ENCODE results near the gene N4BP2L2. TPM values are rescaled to one million over a fixed set of nuclear protein-coding genes. Genes with fewer than 3 reads are reported as not detected.

Gene N4BP2L2
- total and polyA plus RNA-seq, 4 donors, result 85.9 to 187 (median 139) TPM

DNA sequence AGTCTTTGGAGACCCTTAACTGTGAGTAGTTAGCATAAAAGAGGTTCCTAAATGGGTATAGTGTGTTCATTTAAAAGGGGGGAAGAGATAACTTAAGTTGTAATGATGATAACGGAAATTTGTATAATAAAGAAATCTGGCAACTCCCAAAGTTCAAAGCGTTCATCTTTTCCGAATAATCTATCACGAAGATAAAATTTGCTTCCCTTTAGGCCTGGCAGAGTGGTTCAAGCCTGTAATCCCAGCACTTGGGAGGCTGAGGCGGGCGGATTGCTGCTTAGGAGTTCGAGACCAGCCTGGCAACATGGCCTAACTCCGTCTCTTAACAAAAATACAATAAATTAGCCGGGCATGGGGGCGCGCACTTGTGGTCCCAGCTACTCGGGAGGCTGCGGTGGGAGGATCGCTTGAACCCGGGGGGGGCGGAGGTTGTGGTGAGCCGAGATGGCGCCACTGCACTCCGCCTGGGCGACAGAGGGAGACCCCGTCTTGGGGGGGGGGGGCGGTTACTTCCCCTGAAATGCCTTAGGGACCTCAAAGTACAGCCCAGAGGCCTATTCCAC lies 934 bp downstream of the N4BP2L2 start:
- 35% methylated on average over 12 of the region's 22 CpGs for WGBS (ENCODE audit: insufficient coverage)
- H3K4me3 ChIP-seq (ENCODE audit: low read depth, low read length), result peak overlapping the region; percentile 99
- no peaks in the 10 kb centered on the region for H3K9me3 ChIP-seq (ENCODE audit: control insufficient read depth, insufficient read depth, low read length)
- peak in 2 of 6 donors; percentile 1 to 86 for DNase-seq (ENCODE audit: low read depth in 4 of 6, low spot score in 6 of 6)
- no peaks in the 10 kb centered on the region for H3K27me3 ChIP-seq (ENCODE audit: control insufficient read depth, insufficient read depth, low read length)
- H3K27ac ChIP-seq (ENCODE audit: low read depth, low read length), result peak overlapping the region; percentile 89
- no peaks in the 10 kb centered on the region for H3K36me3 ChIP-seq (ENCODE audit: control insufficient read depth, insufficient read depth, low read length)
- peaks cover 6% of the 10 kb centered on the region for H3K4me1 ChIP-seq (ENCODE audit: control insufficient read depth, insufficient read depth, low read length)

DNA sequence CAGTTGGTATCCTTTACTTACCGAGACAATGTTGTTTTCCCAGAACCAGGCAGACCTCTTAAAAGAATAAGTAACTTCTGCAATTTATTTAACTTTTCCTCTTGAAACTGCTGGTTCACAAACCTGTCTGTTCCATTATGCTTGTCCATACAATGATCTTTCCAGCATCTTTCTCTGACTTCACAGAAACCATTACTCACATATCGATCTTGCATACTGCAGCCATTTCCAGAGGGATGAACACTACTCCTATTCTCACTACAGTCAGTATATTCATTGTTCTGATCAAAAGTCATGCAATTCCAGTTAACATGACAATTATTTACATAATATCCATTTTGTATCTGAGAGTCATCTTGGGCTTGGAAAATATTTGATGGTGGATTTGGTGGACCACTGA lies 2.8 kb downstream of the N4BP2L2 start:
- Histone ChIP-seq H3K27ac (ENCODE audit: low read depth, low read length) (no peak overlapping the region), H3K27me3 (ENCODE audit: control insufficient read depth, insufficient read depth, low read length) (no peaks in the 10 kb centered on the region), H3K9me3 (ENCODE audit: control insufficient read depth, insufficient read depth, low read length) (no peaks in the 10 kb centered on the region), H3K4me3 (ENCODE audit: low read depth, low read length) (no peak overlapping the region), H3K36me3 (ENCODE audit: control insufficient read depth, insufficient read depth, low read length) (peaks cover 2% of the 10 kb centered on the region), H3K4me1 (ENCODE audit: control insufficient read depth, insufficient read depth, low read length) (peaks cover 6% of the 10 kb centered on the region)
- DNase-seq (ENCODE audit: low read depth in 4 of 6, low spot score in 6 of 6), result no peak
- WGBS (ENCODE audit: insufficient coverage), result 100% methylated on average over 2 of the region's 2 CpGs

DNA sequence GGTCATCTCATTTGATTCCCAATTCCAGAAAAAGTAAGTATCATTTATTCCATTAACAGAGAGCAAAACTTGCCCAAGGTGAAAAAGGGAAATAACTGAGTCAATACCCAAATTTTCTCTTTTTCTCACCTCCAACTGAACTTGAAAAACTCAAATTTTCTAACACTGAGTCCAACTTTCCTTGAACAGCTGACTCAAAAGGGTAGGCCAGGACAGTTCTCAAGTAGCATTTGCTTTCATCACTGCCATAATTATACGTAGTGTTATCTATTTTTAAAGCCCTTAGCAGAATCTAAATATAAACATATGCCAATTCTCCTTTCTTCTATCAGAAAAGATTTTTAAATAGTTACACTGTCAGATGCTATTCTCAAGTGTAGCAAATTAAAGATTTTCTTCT lies 3.5 kb downstream of the N4BP2L2 start:
- WGBS (ENCODE audit: insufficient coverage), result no CpG with 5 or more reads among the region's 1 CpG
- DNase-seq (ENCODE audit: low read depth in 4 of 6, low spot score in 6 of 6), result no peak
- Histone ChIP-seq H3K4me3 (ENCODE audit: low read depth, low read length) (no peak overlapping the region), H3K36me3 (ENCODE audit: control insufficient read depth, insufficient read depth, low read length) (peaks cover 2% of the 10 kb centered on the region), H3K4me1 (ENCODE audit: control insufficient read depth, insufficient read depth, low read length) (peaks cover 6% of the 10 kb centered on the region), H3K27me3 (ENCODE audit: control insufficient read depth, insufficient read depth, low read length) (no peaks in the 10 kb centered on the region), H3K9me3 (ENCODE audit: control insufficient read depth, insufficient read depth, low read length) (no peaks in the 10 kb centered on the region), H3K27ac (ENCODE audit: low read depth, low read length) (no peak overlapping the region)

DNA sequence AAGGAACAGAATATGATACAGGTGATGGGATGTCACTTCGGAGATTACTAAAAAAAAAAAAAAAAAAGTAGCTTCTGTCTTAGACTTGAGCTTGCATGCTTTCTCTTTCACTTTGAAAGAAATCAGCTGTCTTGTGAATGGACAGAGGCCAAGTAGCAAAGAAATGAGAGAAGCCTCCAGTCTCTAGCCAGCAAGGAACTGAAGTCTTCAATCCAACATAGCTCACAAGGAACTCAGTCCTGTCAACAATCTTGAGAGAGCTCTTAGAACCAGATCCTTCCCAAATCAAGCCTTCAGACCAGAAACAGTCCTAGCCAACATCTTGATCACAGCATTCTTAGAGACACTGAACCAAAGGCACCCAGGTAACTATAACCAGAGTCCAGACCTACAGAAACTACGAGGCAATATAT lies 7.7 kb downstream of the N4BP2L2 start:
- no peaks in the 10 kb centered on the region for H3K4me1 ChIP-seq (ENCODE audit: control insufficient read depth, insufficient read depth, low read length)
- no peak overlapping the region for H3K4me3 ChIP-seq (ENCODE audit: low read depth, low read length)
- peak in 3 of 6 donors; percentile 13 to 69 (median 14) for DNase-seq (ENCODE audit: low read depth in 4 of 6, low spot score in 6 of 6)
- WGBS (ENCODE audit: insufficient coverage), result no CpG with 5 or more reads among the region's 2 CpGs
- no peaks in the 10 kb centered on the region for H3K9me3 ChIP-seq (ENCODE audit: control insufficient read depth, insufficient read depth, low read length)
- no peaks in the 10 kb centered on the region for H3K27me3 ChIP-seq (ENCODE audit: control insufficient read depth, insufficient read depth, low read length)
- peaks cover 2% of the 10 kb centered on the region for H3K36me3 ChIP-seq (ENCODE audit: control insufficient read depth, insufficient read depth, low read length)
- no peak overlapping the region for H3K27ac ChIP-seq (ENCODE audit: low read depth, low read length)

DNA sequence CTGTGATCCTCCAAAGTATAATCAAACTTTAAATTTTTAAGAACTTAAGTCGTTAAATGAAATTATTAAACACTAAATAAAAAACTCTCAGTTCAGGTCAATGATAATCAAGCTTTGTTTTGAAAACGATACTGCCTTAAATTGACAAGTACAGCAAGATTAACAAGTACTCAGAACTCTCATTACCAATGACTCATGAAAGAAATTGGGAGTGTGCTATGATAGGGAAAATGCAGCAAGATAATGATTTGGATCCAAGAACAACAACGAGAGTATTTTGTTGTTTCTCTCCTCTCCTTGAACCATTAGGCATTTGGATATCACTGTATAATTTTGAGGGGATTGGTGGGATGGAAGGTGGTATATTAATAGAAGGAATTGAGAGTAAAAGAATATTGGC lies 10.2 kb downstream of the N4BP2L2 start:
- no peak overlapping the region for H3K27ac ChIP-seq (ENCODE audit: low read depth, low read length)
- peaks cover 2% of the 10 kb centered on the region for H3K36me3 ChIP-seq (ENCODE audit: control insufficient read depth, insufficient read depth, low read length)
- no peaks in the 10 kb centered on the region for H3K4me1 ChIP-seq (ENCODE audit: control insufficient read depth, insufficient read depth, low read length)
- WGBS (ENCODE audit: insufficient coverage), result no CpG with 5 or more reads among the region's 3 CpGs
- H3K9me3 ChIP-seq (ENCODE audit: control insufficient read depth, insufficient read depth, low read length), result no peaks in the 10 kb centered on the region
- no peaks in the 10 kb centered on the region for H3K27me3 ChIP-seq (ENCODE audit: control insufficient read depth, insufficient read depth, low read length)
- no peak overlapping the region for H3K4me3 ChIP-seq (ENCODE audit: low read depth, low read length)
- DNase-seq (ENCODE audit: low read depth in 4 of 6, low spot score in 6 of 6), result no peak

DNA sequence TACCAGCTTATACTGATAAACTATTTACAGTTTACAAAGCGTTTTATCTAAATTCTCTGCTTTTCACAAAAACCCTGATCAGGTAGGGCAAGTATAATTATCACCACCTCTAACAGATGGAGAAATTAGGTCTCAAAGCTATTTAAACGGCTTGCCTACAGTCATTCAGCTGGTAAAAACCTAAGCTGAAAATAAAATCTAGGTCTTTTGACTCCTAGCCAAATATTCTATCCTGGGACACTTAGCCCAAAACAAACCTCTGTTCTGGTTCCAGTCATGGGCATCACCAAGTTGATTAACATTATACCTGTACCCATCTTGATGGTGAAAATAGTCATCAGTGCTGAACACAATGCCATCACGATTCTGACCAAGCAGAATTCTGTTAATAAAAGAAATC lies 11.4 kb downstream of the N4BP2L2 start:
- Histone ChIP-seq H3K36me3 (ENCODE audit: control insufficient read depth, insufficient read depth, low read length) (peaks cover 2% of the 10 kb centered on the region), H3K27me3 (ENCODE audit: control insufficient read depth, insufficient read depth, low read length) (no peaks in the 10 kb centered on the region), H3K4me1 (ENCODE audit: control insufficient read depth, insufficient read depth, low read length) (no peaks in the 10 kb centered on the region), H3K4me3 (ENCODE audit: low read depth, low read length) (no peak overlapping the region), H3K27ac (ENCODE audit: low read depth, low read length) (no peak overlapping the region), H3K9me3 (ENCODE audit: control insufficient read depth, insufficient read depth, low read length) (no peaks in the 10 kb centered on the region)
- 75% methylated on average over 2 of the region's 3 CpGs for WGBS (ENCODE audit: insufficient coverage)
- no peak for DNase-seq (ENCODE audit: low read depth in 4 of 6, low spot score in 6 of 6)

DNA sequence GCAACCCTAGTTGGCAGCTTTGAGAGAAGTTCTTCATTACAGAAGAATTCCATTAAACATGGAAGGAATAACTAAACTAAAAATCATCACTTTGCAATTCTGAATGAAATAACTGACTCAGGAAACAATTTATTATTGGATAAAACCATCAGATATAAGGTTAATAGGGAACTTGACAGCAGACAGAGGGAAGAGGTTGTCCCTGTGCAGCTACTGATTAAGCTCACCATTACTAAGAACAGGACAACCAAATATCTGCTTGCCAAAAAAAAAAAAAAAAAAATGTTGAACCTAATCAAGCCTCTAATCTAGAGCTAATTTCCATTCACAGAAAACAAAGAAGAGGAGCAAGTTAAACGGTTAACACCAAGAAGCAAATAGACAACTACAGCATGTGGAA lies 12.8 kb downstream of the N4BP2L2 start:
- peaks cover 4% of the 10 kb centered on the region for H3K36me3 ChIP-seq (ENCODE audit: control insufficient read depth, insufficient read depth, low read length)
- no peaks in the 10 kb centered on the region for H3K4me1 ChIP-seq (ENCODE audit: control insufficient read depth, insufficient read depth, low read length)
- no peak overlapping the region for H3K27ac ChIP-seq (ENCODE audit: low read depth, low read length)
- no peak overlapping the region for H3K4me3 ChIP-seq (ENCODE audit: low read depth, low read length)
- H3K9me3 ChIP-seq (ENCODE audit: control insufficient read depth, insufficient read depth, low read length), result no peaks in the 10 kb centered on the region
- no peak for DNase-seq (ENCODE audit: low read depth in 4 of 6, low spot score in 6 of 6)
- H3K27me3 ChIP-seq (ENCODE audit: control insufficient read depth, insufficient read depth, low read length), result no peaks in the 10 kb centered on the region
- WGBS (ENCODE audit: insufficient coverage), result no CpG with 5 or more reads among the region's 1 CpG

DNA sequence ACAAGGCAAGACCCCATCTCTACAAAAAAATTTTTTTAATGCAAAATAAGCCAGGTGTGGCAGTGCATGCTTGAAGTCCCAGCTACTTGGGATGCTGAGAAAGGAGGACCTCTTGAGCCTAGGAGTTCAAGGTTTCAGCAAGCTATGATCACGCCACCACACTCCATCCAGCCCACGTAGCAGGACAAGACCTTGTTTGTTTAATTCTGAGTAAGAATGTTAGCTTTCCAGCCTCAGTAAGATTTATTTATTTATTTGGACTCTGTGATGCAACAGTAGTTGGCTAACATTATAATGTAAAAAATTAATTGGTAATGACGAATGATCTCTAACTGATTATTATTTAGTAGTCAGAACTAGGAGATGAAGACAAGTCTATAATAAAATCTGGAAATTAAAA lies 23.3 kb downstream of the N4BP2L2 start:
- WGBS (ENCODE audit: insufficient coverage), result no CpG with 5 or more reads among the region's 3 CpGs
- Histone ChIP-seq H3K27ac (ENCODE audit: low read depth, low read length) (no peak overlapping the region), H3K4me3 (ENCODE audit: low read depth, low read length) (no peak overlapping the region), H3K27me3 (ENCODE audit: control insufficient read depth, insufficient read depth, low read length) (no peaks in the 10 kb centered on the region), H3K4me1 (ENCODE audit: control insufficient read depth, insufficient read depth, low read length) (no peaks in the 10 kb centered on the region), H3K36me3 (ENCODE audit: control insufficient read depth, insufficient read depth, low read length) (peaks cover 5% of the 10 kb centered on the region), H3K9me3 (ENCODE audit: control insufficient read depth, insufficient read depth, low read length) (no peaks in the 10 kb centered on the region)
- no peak for DNase-seq (ENCODE audit: low read depth in 4 of 6, low spot score in 6 of 6)

DNA sequence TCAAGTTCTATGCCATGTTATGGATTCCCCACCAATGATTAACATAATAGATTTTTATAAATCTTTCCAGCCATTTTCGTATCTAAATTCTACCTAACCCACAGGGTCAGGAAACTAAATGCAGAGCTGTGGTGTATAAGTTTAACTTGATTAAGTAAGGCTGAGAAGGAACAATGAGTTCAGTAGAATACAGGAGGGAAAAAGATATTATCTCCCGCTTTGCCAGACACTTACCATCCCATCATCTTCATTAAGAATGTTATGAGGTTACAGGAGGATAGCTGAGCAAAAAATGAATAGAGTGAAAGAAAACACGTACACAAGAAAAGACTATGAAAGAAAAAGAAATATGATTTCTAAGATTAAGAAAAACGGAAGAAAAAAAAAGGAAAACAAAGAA lies 27.1 kb downstream of the N4BP2L2 start:
- WGBS (ENCODE audit: insufficient coverage), result no CpG with 5 or more reads among the region's 4 CpGs
- Histone ChIP-seq H3K4me3 (ENCODE audit: low read depth, low read length) (no peak overlapping the region), H3K27me3 (ENCODE audit: control insufficient read depth, insufficient read depth, low read length) (no peaks in the 10 kb centered on the region), H3K9me3 (ENCODE audit: control insufficient read depth, insufficient read depth, low read length) (no peaks in the 10 kb centered on the region), H3K27ac (ENCODE audit: low read depth, low read length) (no peak overlapping the region), H3K36me3 (ENCODE audit: control insufficient read depth, insufficient read depth, low read length) (no peaks in the 10 kb centered on the region), H3K4me1 (ENCODE audit: control insufficient read depth, insufficient read depth, low read length) (no peaks in the 10 kb centered on the region)
- DNase-seq (ENCODE audit: low read depth in 4 of 6, low spot score in 6 of 6), result no peak

DNA sequence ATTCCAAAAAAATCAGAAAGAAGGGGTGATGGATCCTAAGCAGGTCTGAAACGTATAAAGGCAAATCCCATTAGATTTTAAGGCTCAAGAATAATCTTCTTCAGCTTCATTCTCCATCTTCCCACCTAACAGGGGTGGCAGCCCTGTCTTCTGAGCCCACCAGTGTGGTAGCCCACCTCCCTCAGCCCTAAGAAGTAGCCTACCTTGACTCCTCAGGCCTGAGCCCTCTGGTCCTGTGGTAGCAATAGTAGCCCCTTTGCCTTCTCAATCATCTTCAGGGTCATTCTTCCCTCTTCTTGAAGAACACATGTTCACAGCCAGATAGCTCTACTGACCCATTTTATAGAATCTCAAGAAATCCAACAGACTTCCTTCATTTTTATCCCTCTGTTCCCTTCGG lies 33.7 kb downstream of the N4BP2L2 start:
- H3K4me1 ChIP-seq (ENCODE audit: control insufficient read depth, insufficient read depth, low read length), result no peaks in the 10 kb centered on the region
- H3K9me3 ChIP-seq (ENCODE audit: control insufficient read depth, insufficient read depth, low read length), result no peaks in the 10 kb centered on the region
- H3K27me3 ChIP-seq (ENCODE audit: control insufficient read depth, insufficient read depth, low read length), result no peaks in the 10 kb centered on the region
- H3K36me3 ChIP-seq (ENCODE audit: control insufficient read depth, insufficient read depth, low read length), result peaks cover 4% of the 10 kb centered on the region
- no peak for DNase-seq (ENCODE audit: low read depth in 4 of 6, low spot score in 6 of 6)
- H3K27ac ChIP-seq (ENCODE audit: low read depth, low read length), result no peak overlapping the region
- 100% methylated on average over 2 of the region's 2 CpGs for WGBS (ENCODE audit: insufficient coverage)
- H3K4me3 ChIP-seq (ENCODE audit: low read depth, low read length), result no peak overlapping the region
